Neural crest cell (in vitro differentiated cells): Measurements from ENCODE around the gene PMS1. TPM values are rescaled to one million over a fixed set of nuclear protein-coding genes. Genes with fewer than 3 reads are reported as not detected.

Source experiments
- DNase-seq: peaks from one replicate; pipeline ENCODE4 v3.0.0; 2021; ENCODE audit warnings: low read depth, mixed read lengths, low spot score
- H3K27ac Mint-ChIP-seq: one replicate; pipeline ENCODE4 v1.8.0; 2021; ENCODE audit warnings: mild to moderate bottlenecking, mixed read lengths; ENCODE audit not compliant: unreplicated experiment
- H3K27me3 Mint-ChIP-seq: 2 replicates; pipeline ENCODE4 v1.8.0; 2021; ENCODE audit warnings: low read depth, mild to moderate bottlenecking, mixed read lengths
- H3K36me3 Mint-ChIP-seq: 2 replicates; pipeline ENCODE4 v1.8.0; 2021; ENCODE audit warnings: low read depth, mild to moderate bottlenecking, mixed read lengths
- H3K4me1 Mint-ChIP-seq: 2 replicates; pipeline ENCODE4 v1.8.0; 2021; ENCODE audit warnings: mixed read lengths
- H3K4me3 Mint-ChIP-seq: one replicate; pipeline ENCODE4 v1.8.0; 2021; ENCODE audit warnings: mild to moderate bottlenecking, mixed read lengths
- H3K9me3 Mint-ChIP-seq: 2 replicates; pipeline ENCODE4 v1.8.0; 2021; ENCODE audit warnings: mixed read lengths
- total RNA-seq: library from RNA; stranded (reverse); gene quantifications from 2 replicates; pipeline ENCODE4 v1.2.1, GENCODE V29; 2021
- TF ChIP-seq, protein P1 (sequence below): fragments of 200-600 bp; sonication (generic); conservative IDR thresholded peaks from 2 replicates; pipeline ENCODE4 v1.5.0; 2021; ENCODE audit warnings: antibody characterized with exemption, mild to moderate bottlenecking

Gene PMS1
- total RNA-seq, 1 donor from 2014 or later: 58.4 TPM

DNA sequence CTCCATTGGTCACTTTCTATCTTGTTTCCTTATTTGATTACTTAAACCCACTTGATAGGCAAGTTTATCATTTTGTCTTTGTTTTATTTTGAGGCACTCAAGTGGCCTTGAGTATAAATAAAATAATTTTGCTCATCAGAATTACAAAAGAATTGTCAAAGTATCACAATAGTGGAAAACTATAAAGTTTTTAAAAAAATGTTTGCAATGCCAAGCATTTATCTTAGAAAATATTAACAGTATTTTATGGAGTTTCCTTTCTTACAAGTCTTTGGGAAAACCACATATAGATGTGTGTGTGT, 14.7 kb downstream of the PMS1 start:
- no peaks in the 10 kb centered on the region for H3K27me3 Mint-ChIP-seq
- no peak for DNase-seq
- no peak overlapping the region for H3K4me3 Mint-ChIP-seq
- no peaks in the 10 kb centered on the region for H3K9me3 Mint-ChIP-seq
- no peaks in the 10 kb centered on the region for H3K4me1 Mint-ChIP-seq
- no peak overlapping the region for H3K27ac Mint-ChIP-seq
- peaks cover 11% of the 10 kb centered on the region for H3K36me3 Mint-ChIP-seq
- TF ChIP-seq, protein P1, sequence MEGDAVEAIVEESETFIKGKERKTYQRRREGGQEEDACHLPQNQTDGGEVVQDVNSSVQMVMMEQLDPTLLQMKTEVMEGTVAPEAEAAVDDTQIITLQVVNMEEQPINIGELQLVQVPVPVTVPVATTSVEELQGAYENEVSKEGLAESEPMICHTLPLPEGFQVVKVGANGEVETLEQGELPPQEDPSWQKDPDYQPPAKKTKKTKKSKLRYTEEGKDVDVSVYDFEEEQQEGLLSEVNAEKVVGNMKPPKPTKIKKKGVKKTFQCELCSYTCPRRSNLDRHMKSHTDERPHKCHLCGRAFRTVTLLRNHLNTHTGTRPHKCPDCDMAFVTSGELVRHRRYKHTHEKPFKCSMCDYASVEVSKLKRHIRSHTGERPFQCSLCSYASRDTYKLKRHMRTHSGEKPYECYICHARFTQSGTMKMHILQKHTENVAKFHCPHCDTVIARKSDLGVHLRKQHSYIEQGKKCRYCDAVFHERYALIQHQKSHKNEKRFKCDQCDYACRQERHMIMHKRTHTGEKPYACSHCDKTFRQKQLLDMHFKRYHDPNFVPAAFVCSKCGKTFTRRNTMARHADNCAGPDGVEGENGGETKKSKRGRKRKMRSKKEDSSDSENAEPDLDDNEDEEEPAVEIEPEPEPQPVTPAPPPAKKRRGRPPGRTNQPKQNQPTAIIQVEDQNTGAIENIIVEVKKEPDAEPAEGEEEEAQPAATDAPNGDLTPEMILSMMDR: peak; percentile 5

DNA sequence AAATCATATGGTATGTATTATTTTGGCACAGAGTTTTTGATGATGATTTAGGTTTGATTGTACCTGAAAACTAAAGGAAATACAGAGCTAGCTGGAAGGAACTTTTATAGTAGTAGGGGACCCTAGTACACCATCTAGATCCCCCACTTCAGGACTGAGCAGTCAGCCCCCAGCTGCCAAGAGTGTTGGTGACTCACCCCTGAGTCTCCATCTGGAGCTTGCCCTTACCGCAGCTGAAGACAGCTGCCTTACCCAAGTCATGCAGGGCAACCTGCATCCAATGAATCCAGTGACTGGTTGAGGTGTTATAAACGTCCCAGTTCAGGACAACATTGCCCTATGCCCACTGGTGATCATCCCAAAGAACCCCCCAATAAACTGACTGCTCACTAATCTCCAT, 15.3 kb downstream of the PMS1 start:
- TF ChIP-seq, protein P1: no peak
- no peak overlapping the region for H3K4me3 Mint-ChIP-seq
- peaks cover 11% of the 10 kb centered on the region for H3K36me3 Mint-ChIP-seq
- no peaks in the 10 kb centered on the region for H3K4me1 Mint-ChIP-seq
- H3K27me3 Mint-ChIP-seq: no peaks in the 10 kb centered on the region
- no peaks in the 10 kb centered on the region for H3K9me3 Mint-ChIP-seq
- DNase-seq: no peak
- H3K27ac Mint-ChIP-seq: no peak overlapping the region

DNA sequence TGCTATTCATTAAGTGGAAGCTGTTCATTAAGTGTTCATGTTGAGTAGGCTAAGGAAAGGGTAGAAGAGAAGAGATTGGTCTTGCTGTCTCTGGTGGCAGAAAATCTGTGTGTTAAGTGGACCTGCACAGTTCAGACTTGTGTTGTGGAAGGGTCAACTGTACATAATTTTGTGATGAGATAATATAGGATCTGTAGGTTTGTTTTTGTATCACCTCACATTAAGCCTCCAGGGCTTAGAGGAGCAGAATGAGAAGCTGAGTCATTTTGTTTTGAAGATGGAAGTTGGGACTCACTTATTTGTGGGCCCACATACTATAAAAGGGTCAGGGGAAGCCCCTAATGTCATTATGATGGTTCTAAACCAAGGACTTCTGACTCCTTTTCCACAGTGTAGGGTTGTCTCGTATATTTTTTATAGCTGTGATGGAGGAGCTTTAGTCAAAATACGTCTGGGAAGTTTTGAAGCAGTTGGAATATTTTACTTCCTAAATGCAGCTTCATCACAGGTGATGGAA, 18.2 kb downstream of the PMS1 start:
- H3K27ac Mint-ChIP-seq: no peak overlapping the region
- peaks cover 7% of the 10 kb centered on the region for H3K36me3 Mint-ChIP-seq

DNA sequence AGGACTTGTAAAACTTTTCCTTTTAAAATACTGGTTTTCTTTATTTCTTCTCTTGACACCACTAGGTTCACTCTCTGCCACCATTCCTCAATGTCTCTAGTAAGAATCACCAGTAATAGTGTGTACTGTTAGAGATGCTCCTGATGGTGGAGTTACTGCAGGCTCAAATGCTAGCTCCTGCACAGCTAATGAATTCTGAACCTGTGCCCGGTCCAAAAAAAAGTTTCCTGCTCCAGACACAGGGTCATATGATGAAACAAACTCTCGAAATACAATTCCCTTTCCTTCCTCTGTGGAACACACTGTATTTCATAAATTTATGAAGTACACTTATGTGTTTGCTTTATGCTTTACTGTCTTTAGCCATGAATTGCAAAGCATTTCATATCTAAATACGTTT, 19.2 kb downstream of the PMS1 start:
- H3K4me1 Mint-ChIP-seq: no peaks in the 10 kb centered on the region
- no peak for DNase-seq

More for the DNA sequence above, 18.2 kb downstream of the PMS1 start:
- H3K4me1 Mint-ChIP-seq: no peaks in the 10 kb centered on the region
- H3K4me3 Mint-ChIP-seq: no peak overlapping the region
- no peaks in the 10 kb centered on the region for H3K27me3 Mint-ChIP-seq
- DNase-seq: no peak
- TF ChIP-seq, protein P1: no peak
- H3K9me3 Mint-ChIP-seq: no peaks in the 10 kb centered on the region

DNA sequence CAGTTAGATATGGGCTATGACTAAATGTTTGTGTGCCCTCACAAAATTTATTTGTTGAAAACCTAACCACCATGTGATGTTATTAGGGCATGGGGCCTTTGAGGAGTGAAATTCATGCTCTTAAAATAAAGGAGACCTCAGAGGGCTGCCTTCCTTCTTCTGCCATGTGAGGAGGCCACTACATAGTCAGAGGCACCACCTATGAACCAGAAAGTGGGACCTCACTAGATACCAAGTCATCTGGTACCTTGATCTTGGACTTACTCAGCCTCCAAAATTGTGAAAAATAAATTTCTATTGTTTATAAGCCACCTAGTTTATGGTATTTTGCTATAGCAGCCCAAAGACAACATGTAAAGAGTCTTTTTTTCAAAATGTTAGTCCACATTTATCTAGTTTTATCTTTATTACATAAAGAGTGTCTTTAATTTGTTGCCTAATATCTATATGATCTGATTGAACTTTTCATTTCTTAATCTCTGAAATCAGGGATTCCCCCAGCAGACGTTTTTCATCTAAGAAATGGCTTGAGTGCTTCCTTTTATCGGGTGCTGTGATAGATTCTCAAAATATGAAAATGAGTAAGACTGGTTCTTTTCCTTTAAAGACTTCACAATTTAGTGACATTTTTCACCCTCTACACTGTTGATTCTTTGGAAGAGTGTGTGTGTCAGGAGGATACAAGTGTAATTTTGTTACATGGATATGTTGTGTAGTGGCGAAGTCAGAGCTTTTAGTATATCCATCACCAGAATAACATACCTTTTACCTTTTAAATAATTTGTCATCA, 34.2 kb downstream of the PMS1 start:
- peaks cover 37% of the 10 kb centered on the region for H3K36me3 Mint-ChIP-seq
- H3K9me3 Mint-ChIP-seq: no peaks in the 10 kb centered on the region
- no peak overlapping the region for H3K4me3 Mint-ChIP-seq
- TF ChIP-seq, protein P1: no peak
- H3K4me1 Mint-ChIP-seq: no peaks in the 10 kb centered on the region
- H3K27me3 Mint-ChIP-seq: no peaks in the 10 kb centered on the region
- H3K27ac Mint-ChIP-seq: no peak overlapping the region
- no peak for DNase-seq

More for the DNA sequence above, 19.2 kb downstream of the PMS1 start:
- peaks cover 7% of the 10 kb centered on the region for H3K36me3 Mint-ChIP-seq
- no peaks in the 10 kb centered on the region for H3K9me3 Mint-ChIP-seq
- H3K27me3 Mint-ChIP-seq: no peaks in the 10 kb centered on the region
- H3K27ac Mint-ChIP-seq: no peak overlapping the region
- H3K4me3 Mint-ChIP-seq: no peak overlapping the region
- TF ChIP-seq, protein P1: no peak
